Stimulated activated naive CD8-positive, alpha-beta T cell treated with anti-CD3 and anti-CD28 coated beads, Interleukin-15, Interleukin-2, amounts not matched to agents 100 U/mL and 50 U/mL, for 24 hours (primary cell): ENCODE data around the gene PPWD1.
"Not testable (repeated sequence)": the region's sequence is repeated elsewhere in the genome, so short reads cannot be mapped to it uniquely, and the experiment has no call there.

ENCODE experiments used
- ATAC-seq: fragments of 150-1000 bp; cut with Tn5 transposase; one replicate; pipeline ENCODE4 v1.10.0; 2021
- DNase-seq: peaks from one replicate; pipeline ENCODE4 v3.0.0; 2021

PPWD1 gene

GRCh38 chr5:65562731-65563701, at the start of gene PPWD1, which contains the start of gene CENPK:
TSS of gene PPWD1 (plus strand) at chr5:65563296. CDS start at chr5:65563311, 15 bp downstream.
TSS of gene CENPK (minus strand) at chr5:65563168. CDS start at chr5:65554907, 8,261 bp downstream.
- peak; percentile 99 for ATAC-seq

DNA sequence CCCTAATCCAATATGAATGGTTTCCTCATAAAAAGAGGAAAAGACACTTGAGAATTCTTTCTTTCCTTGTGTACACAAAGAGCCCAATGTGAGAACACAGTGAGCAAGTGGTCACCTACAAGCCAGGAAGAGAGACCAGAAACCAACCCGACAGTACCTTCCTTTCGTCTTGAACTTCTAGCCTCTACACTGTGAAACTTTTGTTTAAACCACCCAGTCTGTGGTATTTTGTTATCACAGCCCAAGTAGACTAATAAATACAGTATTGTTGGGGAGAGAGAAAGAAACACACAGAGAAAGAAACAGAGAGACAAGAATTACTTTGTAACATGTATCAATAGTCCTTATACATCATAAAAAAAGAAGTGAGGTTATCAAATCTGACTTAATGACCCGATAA, 37.4 kb upstream of the PPWD1 start:
- DNase-seq (no peak), ATAC-seq (no peak)

More at GRCh38 chr5:65562731-65563701, at the start of gene PPWD1, which contains the start of gene CENPK:
- DNase-seq = peak; percentile 93

DNA sequence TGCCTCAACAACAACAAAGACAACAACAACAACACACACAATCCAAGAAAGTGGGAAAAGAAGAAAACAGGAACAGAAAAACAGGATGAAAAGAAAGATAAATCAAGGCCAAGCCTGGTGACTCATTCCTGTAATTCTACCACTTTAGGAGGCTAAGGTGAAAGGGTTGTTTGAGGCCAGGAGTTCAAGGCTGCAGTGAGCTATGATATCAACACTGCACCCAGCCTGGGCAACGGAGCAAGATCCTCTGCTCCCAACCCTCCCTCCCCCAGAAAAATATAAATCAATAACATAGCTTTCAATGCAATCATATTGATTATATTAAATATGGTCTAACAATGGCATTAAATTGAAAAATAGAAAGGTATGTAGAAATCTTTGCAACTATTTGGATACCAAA, 32.2 kb upstream of the PPWD1 start:
- ATAC-seq (no peak), DNase-seq (no peak)

DNA sequence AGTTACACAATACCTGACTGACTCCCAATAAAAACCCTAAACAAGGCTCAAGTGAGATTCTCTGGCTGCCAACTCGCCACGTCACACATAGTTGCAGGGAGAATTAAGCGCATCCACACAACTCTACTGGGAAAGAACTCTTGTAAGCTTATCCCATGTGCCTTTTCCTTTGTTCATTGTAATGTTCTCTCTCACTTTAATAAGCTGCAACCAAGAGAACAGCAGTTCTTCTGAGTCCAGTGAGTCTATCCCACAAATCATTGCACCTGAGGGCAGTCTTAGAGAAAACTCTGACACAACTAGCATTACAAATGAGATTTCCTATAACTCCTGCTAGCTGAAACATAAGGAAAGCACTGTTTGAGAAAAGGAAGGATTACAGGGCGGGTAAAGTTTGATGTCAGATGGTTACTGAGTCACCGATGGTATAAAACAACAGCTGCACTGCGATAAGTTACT, 27.5 kb upstream of the PPWD1 start:
- ATAC-seq = no peak
- no peak for DNase-seq

- DNase-seq (no peak), ATAC-seq (no peak)
Observed at GRCh38 chr5:65539827-65540226, 23.3 kb upstream of the PPWD1 start.

DNA sequence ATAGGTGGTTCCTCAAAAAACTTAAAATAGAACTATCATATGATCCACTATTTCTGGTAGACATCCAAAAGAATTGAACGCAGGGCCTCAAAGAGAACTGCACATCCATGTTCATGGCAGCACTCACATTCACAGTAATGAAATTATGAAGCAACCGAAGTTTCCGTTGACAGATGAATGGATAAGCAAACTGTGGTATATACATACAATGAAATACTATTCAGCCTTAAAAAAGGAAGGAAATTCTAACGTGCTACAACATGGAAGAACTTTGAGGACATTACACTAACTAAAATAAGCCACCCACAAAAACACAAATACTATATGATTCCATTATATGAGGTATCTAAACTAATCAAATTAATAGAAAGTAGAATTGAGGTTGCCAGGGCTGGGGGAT, 18.6 kb upstream of the PPWD1 start:
- DNase-seq (no peak), ATAC-seq (no peak)

- no peak for ATAC-seq
- no peak for DNase-seq
Observed at GRCh38 chr5:65546141-65546540, 17.0 kb upstream of the PPWD1 start.

- DNase-seq (no peak), ATAC-seq (no peak)
Observed at GRCh38 chr5:65548281-65548680, 14.8 kb upstream of the PPWD1 start.

- ATAC-seq (no peak), DNase-seq (no peak)
Observed at GRCh38 chr5:65553941-65554340, 9.2 kb upstream of the PPWD1 start.

GRCh38 chr5:65555287-65555686, 7.8 kb upstream of the PPWD1 start:
- ATAC-seq (no peak), DNase-seq (no peak)

GRCh38 chr5:65556181-65556580, 6.9 kb upstream of the PPWD1 start:
- DNase-seq (no peak), ATAC-seq (no peak)

DNA sequence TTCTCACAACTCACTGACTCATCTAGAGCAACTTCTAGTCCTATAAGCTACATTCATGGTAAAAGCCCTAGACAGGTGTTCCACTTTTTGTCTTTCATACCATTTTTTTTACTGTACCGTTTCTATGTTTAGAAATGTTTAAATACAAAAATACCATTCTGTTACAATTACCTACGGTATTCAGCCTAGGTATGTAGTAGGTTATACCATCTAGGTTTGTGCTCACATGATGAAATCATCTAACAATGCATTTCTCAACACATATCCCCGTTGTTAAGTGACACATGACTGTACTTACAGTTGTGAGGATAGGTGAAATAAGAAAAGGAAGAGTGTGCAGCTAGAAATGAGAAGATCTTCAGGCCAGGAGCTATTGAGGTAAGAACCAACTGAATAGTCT, 6.4 kb upstream of the PPWD1 start:
- no peak for DNase-seq

DNA sequence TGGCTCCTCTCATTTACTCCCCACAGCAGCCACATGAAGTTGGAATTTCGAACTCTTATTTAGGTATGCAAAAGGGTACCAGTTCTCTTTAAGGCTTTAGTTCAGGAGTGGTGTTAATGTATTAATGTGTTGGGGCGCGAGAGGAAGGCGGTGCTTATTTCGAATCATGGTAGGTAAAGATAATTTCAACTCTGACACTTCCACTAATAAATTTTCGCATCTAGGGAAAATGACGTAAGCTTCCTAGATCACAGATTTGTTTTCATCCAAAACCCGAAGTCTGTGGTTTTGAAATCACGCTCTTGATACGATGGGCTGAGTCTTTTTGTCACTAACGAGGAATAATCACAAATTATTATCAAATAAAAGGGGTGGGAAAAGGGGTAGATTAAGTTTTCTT, 681 bp downstream of the PPWD1 start:
- DNase-seq (no peak), ATAC-seq (no peak)

More for the DNA sequence above, 6.4 kb upstream of the PPWD1 start:
- no peak for ATAC-seq

GRCh38 chr5:65566505-65566904, 3.4 kb downstream of the PPWD1 start:
- DNase-seq = no peak
- no peak for ATAC-seq

DNA sequence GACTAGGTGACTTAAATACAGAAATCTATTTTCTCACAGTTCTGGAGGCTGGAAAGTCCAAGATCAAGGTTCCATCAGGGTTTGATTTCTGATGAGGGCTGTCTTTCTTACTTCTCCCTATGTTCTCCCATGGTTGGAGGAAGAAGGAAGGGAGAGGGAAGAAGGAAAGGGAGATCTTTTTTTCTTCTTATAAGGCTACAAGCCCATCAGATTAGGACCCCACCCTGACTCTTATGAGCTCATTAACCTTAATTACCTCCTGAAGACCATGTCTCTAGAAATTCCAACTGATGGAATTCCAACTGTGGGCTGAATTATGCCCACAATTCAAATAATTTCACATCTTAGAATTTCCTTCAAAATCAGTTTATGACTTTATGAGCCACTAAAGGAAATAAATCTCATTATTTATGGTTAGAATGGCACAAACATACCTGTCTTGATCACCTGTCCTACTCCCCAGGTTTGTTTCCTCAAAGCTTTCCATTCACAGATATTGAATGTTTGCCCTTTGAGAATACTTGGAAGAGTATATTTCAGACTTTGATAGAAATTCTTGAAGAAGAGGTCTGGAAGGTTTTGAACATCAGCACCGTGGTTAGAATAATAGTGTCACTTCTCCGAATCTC, 7.6 kb downstream of the PPWD1 start:
- ATAC-seq (no peak), DNase-seq (no peak)

DNA sequence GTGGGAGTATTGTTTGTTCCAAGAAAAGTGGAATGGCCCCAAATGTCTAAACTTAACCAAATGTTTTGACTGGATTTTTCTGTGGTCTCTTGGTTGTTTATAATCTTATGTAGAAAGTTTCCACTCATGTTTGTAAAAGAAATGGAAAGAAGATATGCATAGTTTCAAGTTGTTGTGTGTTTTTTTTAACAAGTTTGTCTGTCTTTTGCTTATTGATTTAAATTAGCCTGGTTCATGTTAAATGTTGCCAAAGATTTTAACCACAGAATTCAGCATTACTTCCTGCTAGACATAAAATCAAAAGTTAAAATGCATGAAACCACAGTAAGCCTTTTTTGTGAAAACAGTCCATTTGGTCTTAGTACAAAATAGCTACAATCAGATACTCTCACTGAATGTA, 14.0 kb downstream of the PPWD1 start:
- no peak for DNase-seq
- ATAC-seq = no peak

DNA sequence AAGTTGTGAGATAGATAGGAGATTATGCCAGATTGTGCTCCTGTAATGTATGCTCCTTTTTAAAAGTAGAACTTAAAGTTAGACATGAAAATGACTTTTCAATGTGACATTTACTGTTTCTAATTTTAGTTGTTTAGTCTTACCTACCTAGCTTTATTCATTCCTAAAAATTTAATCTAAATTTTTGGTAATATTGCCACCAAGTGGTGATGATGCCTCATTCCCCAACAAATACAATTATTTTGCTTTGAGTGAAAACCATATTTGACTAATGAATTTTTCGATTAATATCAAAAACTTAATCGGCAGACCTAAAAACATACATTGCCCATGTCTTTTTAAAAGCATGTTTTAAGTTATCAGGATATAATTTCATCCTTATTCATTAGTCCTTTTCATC, 25.6 kb downstream of the PPWD1 start:
- ATAC-seq = no peak
- DNase-seq = no peak

- not testable (repeated sequence) for ATAC-seq, DNase-seq
Observed at GRCh38 chr5:65601761-65602160, 38.7 kb downstream of the PPWD1 start.

DNA sequence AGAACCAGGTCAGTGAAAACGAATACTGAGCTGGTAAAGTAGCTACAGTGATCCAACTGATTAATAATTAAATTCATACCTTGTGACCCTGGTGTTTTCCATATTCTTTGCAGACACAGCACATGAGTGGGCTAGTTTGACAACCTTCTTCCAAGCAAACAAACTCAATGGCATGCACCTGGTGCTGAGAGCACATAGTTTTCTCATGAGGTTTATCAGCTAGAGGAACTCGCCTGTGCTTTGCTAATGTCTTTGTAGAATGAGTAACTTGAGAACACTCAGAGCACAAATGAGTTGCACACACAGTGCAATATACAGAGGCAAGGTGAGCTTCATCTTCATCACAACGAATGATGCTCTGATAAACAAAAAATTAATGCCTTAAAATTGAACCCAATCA, 48.4 kb downstream of the PPWD1 start:
- ATAC-seq = no peak
- no peak for DNase-seq

GRCh38 chr5:65612298-65612907, 49.3 kb downstream of the PPWD1 start:
- DNase-seq = no peak
- no peak for ATAC-seq

DNA sequence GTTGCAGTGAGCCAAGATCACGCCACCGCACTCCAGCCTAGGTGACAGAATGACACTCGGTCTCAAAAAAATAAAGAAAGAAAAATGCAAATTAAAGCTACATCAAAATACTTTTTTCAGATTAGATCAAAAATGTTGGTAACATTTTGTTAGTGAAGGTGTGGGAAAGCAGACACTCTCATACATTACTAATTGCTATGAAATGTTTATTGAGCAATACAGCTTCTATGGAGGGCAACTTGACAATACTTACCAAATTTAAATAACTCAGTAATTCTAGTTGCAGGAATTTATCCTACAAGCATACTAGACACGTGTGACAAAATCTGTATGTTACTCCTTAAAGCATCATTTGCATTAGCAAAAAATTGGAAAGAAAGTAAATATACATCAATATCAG, 56.9 kb downstream of the PPWD1 start:
- no peak for ATAC-seq
- no peak for DNase-seq

- not testable (repeated sequence) for ATAC-seq, DNase-seq
Observed at GRCh38 chr5:65621961-65622360, 58.9 kb downstream of the PPWD1 start.

- ATAC-seq (no peak), DNase-seq (no peak)
Observed at GRCh38 chr5:65623482-65623881, 60.4 kb downstream of the PPWD1 start.
